ENCODE results near the gene LPAR1.

The LPAR1 gene

DNA sequence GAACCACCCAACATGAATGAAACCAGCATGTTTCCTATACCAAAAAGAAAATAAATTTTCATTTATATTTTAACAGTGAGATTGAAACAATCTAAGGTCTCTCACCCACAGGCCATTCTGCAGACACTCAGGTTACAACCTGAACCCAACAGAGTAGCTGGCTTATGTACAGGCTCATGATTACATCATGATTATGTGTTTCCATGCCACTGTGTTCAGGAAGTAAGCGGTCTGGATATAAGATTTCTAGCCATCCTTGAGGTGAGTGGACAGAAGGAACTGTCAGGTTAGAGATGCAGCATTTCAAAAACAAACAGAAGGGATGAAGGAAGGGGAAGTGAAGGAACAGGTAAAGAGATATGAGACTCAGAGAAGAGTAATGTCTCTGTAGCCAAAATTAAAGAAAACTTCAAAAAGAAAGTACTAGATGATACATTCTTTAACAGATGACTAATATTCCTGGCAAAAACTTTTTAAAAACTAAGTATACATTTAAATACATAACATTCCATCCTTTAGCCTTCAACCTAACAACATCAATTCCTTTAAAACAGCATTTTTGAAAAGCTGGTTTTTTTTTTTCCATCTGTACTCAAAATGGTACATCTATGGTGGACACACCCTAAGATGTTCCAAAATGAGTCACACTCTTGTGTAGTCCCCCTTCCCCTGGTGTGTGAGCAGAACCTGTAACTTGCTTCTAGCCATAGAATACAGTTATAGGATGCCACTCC, 119.8 kb downstream of the LPAR1 start:
- DNase-seq (ENCODE audit: low spot score), result no peak

DNA sequence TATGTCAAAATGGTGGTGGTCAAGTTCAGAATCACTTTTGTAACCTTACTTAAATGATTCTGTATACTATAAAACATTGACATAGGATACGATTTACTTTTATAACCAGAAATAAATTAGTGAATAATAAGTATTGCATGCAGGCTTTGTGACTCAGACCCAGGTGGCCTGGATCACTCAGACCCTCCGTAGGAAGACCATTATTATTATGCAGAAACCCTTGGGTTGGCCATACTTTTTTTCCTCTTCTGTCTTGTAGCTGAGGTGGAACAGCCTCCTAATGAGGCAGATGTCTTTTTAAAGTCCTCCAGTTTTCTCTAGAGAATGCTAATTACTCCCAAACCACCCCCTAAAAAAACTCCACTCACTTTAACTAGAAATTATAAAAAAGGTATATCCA, 121.9 kb downstream of the LPAR1 start:
- no peak for DNase-seq (ENCODE audit: low spot score)

DNA sequence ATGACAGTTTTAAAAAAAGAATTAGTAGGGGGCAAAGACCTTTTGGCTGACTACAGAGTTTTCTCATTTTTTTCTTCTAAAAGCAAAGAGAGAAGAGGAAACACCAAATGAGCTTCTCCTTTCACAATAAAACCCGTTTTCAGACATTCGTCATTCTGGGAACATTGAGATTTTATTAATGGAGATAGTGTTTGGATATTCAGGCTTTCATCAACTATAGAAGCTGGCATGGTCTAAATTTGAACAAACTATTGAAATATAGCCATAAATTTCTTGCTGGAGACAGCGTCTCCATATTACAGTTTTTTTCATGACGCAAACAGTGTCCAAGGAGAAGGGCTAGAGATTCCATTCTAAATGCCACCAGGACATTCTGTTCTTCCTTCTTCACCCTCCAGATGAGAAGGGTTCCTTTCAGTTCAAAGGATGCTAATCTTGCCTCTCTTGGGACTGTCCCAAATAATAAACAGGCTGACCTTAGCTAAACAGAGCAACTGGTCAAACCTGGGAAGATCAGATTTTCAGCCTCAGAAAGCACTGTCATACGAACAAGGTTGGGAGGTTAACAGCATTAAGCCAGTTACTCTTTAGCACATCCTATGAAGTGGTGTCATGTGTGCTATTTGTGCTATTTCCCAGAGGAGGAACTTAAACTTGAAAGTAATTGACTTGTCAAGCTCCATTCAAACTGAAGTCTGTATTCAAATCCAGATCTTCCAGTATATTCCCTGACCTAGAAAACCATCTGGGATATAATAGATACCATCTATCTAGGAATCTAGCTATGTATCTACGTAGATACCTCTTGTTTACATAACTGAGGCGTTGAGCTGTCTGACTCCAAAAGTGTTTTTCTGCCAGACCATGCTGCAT, 125.6 kb downstream of the LPAR1 start:
- no peak for DNase-seq (ENCODE audit: low spot score)

DNA sequence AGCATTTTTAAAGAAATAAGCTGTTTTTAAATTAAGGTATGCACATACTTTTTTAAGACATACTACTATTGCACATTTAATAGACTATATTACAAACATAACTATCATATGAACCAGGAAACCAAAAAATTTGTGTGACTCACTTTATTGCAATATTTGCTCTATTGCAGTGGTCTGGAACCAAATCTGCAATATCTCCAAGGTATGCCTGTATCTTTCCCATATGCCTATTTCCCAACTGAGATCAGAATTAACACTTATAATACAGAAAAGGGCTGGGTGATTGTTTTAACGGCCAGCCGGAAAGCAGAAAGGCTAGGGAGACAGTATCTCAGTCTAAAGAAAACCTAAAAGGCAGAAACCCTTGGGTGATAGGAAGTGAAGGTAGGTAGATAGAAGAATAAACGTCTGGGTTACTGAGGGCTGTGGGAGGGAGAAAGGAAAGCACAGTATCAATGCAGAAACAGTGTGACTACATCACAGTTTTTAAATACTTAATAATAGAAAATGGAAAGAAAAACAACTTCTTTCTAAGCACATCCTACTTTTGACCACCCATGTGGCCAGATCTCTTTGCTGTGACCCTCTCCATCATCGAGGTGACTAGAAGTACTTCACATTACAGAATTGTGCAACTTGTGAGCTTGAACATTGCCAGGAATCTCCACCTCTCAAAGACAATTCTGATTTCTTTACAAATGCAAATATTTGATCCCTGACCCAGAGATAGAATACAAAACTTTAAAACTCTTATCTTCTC, 126.4 kb downstream of the LPAR1 start:
- no peak for DNase-seq (ENCODE audit: low spot score)

DNA sequence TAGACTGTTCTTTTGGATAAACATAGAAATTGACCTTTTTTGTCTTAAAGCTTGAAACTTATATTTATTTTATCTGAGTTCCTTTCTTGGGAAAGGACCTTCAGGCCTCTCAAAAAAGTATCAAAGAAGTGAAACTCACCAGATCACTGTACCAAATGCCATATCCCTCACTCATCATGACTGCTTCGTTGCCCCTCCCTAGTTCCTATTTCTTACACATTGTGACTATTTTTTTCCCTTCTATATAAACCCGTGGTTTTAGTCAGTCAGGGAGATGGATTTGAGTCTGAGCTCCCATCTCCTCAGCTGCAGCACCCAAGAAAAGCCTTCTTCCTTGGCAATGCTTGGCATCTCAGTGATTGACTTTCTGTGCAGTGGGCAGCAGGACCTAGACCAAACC, 129.4 kb downstream of the LPAR1 start:
- no peak for DNase-seq (ENCODE audit: low spot score)

- no peak for DNase-seq (ENCODE audit: low spot score)
Measured at GRCh38 chr9:110900917-110901316, 137.4 kb downstream of the LPAR1 start.

- DNase-seq (ENCODE audit: low spot score), result no peak
Measured at GRCh38 chr9:110900456-110900855, 137.8 kb downstream of the LPAR1 start.

DNA sequence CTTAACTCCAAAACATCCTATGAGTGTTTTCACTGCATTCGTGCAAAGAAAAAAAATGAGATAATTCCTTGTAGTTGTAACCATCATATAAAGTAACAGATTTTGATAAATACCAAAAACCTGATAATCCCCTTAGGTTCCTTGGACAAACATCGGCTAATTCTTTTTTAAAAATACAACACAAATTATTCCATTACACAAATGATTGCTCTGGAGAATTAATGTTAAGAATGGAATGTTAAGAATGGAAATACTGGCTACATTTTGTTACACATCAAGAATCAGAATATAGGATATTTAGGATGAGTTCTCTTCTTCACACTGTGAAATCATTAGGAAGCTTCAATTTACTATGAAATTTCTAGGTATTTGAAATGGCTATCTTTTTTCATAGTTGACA, 139.4 kb downstream of the LPAR1 start:
- DNase-seq (ENCODE audit: low spot score), result no peak

DNA sequence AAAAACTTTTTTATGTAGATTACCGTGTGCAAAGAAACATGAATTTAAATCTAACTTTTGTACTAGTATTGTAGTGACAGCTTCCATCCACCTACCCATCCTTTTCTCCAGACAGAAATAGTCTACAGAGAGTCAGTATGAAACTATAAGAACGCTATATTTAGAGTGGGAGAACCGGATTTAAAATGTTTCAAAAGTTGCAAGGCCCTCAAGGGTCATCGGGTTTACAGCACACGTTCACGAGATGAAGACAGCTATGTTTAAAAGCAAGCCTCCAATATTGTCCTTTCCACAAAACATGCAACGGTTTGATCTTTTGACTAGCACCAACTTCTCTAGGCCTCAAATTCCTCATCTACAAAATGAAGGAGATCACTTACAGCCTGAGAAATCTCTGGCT, 139.9 kb downstream of the LPAR1 start:
- DNase-seq (ENCODE audit: low spot score), result no peak

GRCh38 chr9:110897943-110898342, 140.3 kb downstream of the LPAR1 start:
- peak; percentile 27 for DNase-seq (ENCODE audit: low spot score)

DNA sequence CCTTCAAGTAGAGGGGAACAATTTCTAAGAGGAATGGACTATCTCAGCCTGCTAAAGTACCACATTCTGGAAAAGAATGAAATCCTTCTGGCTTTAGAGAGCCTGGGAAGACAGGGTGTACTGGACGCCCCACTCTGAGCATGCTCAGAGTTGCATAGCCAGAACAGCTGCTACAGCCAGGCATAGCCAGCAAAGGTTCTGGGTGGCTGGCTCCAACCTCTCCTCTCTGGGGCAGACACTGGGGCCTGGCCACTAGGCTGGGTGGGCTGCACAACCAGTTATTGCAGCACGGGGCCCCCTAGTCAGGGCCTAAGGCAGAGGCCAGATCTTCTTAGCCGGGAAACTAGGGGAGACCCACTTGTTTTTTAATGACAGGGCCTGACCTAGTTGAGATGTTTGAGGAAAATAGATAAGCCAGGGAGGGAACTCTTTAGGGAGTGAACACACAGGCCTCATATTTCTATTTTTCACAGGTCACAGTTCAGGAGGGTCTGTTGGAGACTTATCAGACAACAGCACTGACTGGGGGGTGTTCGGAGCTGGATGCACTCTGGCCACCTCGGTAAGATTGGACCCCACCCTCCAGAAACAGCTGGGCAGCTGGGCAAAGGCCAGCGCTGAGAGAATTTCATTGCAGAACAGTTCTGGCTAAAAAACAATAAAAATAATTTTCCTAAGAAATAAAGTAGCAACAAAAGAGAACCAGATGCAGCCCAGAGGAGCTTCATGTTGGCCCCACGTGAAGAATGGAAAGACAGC, 142.9 kb downstream of the LPAR1 start:
- DNase-seq (ENCODE audit: low spot score), result peak; percentile 21

DNA sequence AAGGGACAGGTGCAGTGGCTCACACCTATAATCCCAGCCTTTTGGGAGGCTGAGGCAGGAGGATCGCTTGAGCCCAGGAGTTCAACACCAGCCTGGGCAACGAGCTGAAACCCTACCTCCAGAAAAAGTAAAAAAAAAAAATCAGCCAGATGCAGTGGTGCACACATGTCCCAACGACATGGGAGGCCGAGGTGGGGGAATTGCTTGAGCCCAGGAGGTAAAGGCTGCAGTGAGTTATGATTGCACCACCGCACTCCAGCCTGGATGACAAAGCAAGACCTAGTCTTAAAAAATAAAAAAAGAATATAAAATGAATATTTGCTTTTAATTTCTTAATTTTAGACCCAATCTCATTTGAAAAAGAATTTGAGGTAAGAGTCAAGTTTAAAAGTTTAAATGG, 143.5 kb downstream of the LPAR1 start:
- no peak for DNase-seq (ENCODE audit: low spot score)

DNA sequence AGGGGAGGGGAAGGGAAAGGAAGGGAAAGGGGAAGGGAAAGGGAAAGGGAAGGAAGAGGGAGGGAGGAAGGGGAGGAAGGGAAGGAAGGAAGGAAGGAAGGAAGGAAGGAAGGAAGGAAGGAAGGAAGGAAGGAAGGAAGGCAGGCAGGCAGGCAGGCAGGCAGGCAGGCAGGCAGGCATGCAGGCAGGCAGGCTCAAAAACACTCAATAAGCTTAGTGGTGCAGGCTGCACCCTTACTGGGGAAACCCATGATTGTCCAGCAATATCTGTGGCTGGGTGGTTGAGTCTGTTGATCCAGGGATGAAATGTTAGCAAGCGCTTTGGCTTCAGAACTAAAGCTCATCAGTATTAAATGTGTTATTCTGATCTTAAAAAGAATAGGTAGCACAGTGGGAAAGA, 145.6 kb downstream of the LPAR1 start:
- DNase-seq (ENCODE audit: low spot score), result no peak

- peak; percentile 16 for DNase-seq (ENCODE audit: low spot score)
Measured at GRCh38 chr9:110891760-110892159, 146.5 kb downstream of the LPAR1 start.

DNA sequence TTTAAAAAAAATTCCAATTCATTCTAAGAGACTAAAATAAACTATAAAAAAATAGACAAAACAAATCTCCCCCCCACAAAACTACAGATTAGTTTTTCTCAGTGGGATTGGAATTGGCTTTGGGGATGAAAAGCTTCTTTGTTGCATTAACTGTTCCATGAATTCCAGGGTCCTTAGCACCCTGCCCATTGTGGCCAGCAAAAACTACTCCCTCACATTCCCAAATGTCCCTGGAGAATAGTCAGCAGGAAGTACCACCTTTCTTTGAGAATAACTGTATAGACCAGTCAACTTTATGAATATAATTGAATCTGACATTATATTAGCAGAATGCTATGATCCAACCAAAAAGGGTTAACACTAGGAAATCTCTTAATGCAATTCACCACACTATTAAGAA, 147.9 kb downstream of the LPAR1 start:
- no peak for DNase-seq (ENCODE audit: low spot score)

- DNase-seq (ENCODE audit: low spot score), result no peak
Measured at GRCh38 chr9:110887276-110887675, 151.0 kb downstream of the LPAR1 start.

- peak; percentile 26 for DNase-seq (ENCODE audit: low spot score)
Measured at GRCh38 chr9:110886832-110887231, 151.4 kb downstream of the LPAR1 start.

GRCh38 chr9:110880189-110880588, 158.1 kb downstream of the LPAR1 start:
- DNase-seq (ENCODE audit: low spot score), result peak; percentile 39

DNA sequence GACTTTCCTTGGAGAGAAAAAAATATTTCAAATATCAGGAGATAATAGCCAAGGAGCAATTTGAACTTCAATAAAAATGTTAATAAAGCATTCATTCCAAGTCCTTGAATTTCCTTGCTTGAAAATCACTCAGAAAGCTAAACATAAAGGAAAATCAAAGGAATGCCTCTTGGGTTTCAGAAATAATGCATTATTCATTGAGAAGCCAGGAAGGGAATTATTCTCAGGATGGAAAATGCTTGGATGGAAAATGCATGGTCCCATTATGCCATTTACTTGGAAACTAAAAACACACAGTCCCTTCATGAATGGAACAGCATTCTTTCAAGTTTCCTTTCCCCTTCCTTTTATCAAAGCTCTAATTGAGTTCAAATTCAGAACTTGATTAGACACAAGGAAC, 160.9 kb downstream of the LPAR1 start:
- DNase-seq (ENCODE audit: low spot score), result no peak

- DNase-seq (ENCODE audit: low spot score), result no peak
Measured at GRCh38 chr9:110876929-110877328, 161.3 kb downstream of the LPAR1 start.

- no peak for DNase-seq (ENCODE audit: low spot score)
Measured at GRCh38 chr9:110874963-110875674, 163.2 kb downstream of the LPAR1 start.
